WTC11 (cell line): ENCODE measurements around the gene SNAP25. TPM values are rescaled to one million over a fixed set of nuclear protein-coding genes. Genes with fewer than 3 reads are reported as not detected.

ENCODE experiments used
- ATAC-seq: fragments of 200-7000 bp; cut with Tn5 transposase; 2 replicates; pipeline ENCODE4 v1.10.0; 2021; ENCODE audit warnings: mild to moderate bottlenecking, moderate library complexity
- CTCF ChIA-PET: fragments of 300-600 bp; sonication (Branson Sonifier 250); formaldehyde crosslinking; loops from one replicate; lab custom pipeline; 2021; ENCODE audit warnings: antibody characterized with exemption; lab: Charles Lee
- POLR2A ChIA-PET: fragments of 350-600 bp; sonication (Branson Sonifier 250); formaldehyde crosslinking; loops from one replicate; lab custom pipeline; 2021; ENCODE audit warnings: antibody characterized with exemption; lab: Charles Lee
- DNase-seq: peaks from one replicate; pipeline ENCODE4 v3.0.0; 2021; ENCODE audit warnings: low spot score
- H3K27ac Mint-ChIP-seq: 2 replicates; pipeline ENCODE4 v1.8.0; 2021; ENCODE audit warnings: mixed read lengths
- H3K27me3 Mint-ChIP-seq: 2 replicates; pipeline ENCODE4 v1.8.0; 2021; ENCODE audit warnings: low read depth, mild to moderate bottlenecking, moderate library complexity, mixed read lengths
- H3K36me3 Mint-ChIP-seq: 2 replicates; pipeline ENCODE4 v1.8.0; 2021; ENCODE audit warnings: mixed read lengths
- H3K4me1 Mint-ChIP-seq: 2 replicates; pipeline ENCODE4 v1.8.0; 2022; ENCODE audit warnings: mixed read lengths
- H3K4me3 Mint-ChIP-seq: 2 replicates; pipeline ENCODE4 v1.8.0; 2021; ENCODE audit warnings: mild to moderate bottlenecking, moderate library complexity, mixed read lengths
- H3K9me3 Mint-ChIP-seq: 2 replicates; pipeline ENCODE4 v1.8.0; 2021; ENCODE audit warnings: mixed read lengths
- ATF2 ChIP-seq: sonication (generic); formaldehyde crosslinking; IDR thresholded peaks from 2 replicates; pipeline ENCODE4 v1.8.1; 2022; ENCODE audit warnings: low read depth, missing genetic modification reagents, borderline replicate concordance
- CBFB ChIP-seq: sonication (generic); formaldehyde crosslinking; IDR thresholded peaks from 2 replicates; pipeline ENCODE4 v1.8.1; 2022; ENCODE audit warnings: mild to moderate bottlenecking, low read depth, missing genetic modification reagents
- CREB1 ChIP-seq: sonication (generic); formaldehyde crosslinking; IDR thresholded peaks from 2 replicates; pipeline ENCODE4 v1.8.0; 2023; ENCODE audit warnings: mild to moderate bottlenecking, missing genetic modification reagents
- CTCF ChIP-seq: fragments of 200-600 bp; IDR thresholded peaks from 2 replicates; pipeline ENCODE4 v1.8.0; 2022; ENCODE audit warnings: antibody characterized with exemption
- HMGXB4 ChIP-seq: sonication (generic); formaldehyde crosslinking; IDR thresholded peaks from 2 replicates; pipeline ENCODE4 v1.8.1; 2023; ENCODE audit warnings: mild to moderate bottlenecking, moderate library complexity, missing genetic modification reagents
- MYBL2 ChIP-seq: sonication (generic); formaldehyde crosslinking; IDR thresholded peaks from 2 replicates; pipeline ENCODE4 v1.8.1; 2023; ENCODE audit warnings: mild to moderate bottlenecking, moderate library complexity, missing genetic modification reagents
- NR1H2 ChIP-seq: sonication (generic); formaldehyde crosslinking; IDR thresholded peaks from 2 replicates; pipeline ENCODE4 v1.9.0; 2021; ENCODE audit warnings: mild to moderate bottlenecking, moderate library complexity, missing genetic modification reagents
- NR2C2 ChIP-seq: sonication (generic); formaldehyde crosslinking; IDR thresholded peaks from 2 replicates; pipeline ENCODE4 v1.8.0; 2022; ENCODE audit warnings: mild to moderate bottlenecking, missing genetic modification reagents
- OVOL2 ChIP-seq: fragments of 250-450 bp; sonication (Bioruptor Pico); IDR thresholded peaks from 2 replicates; pipeline ENCODE4 v1.9.0; 2021; ENCODE audit warnings: mild to moderate bottlenecking, borderline replicate concordance
- RELA ChIP-seq: sonication (generic); formaldehyde crosslinking; IDR thresholded peaks from 2 replicates; pipeline ENCODE4 v1.8.1; 2022; ENCODE audit warnings: missing genetic modification reagents, mild to moderate bottlenecking, borderline replicate concordance
- SP1 ChIP-seq: sonication (generic); formaldehyde crosslinking; conservative IDR thresholded peaks from 2 replicates; pipeline ENCODE4 v1.8.1; 2022; ENCODE audit warnings: missing genetic modification reagents
- TEAD1 ChIP-seq: sonication (generic); formaldehyde crosslinking; IDR thresholded peaks from 2 replicates; pipeline ENCODE4 v1.8.0; 2022; ENCODE audit warnings: mild to moderate bottlenecking, missing genetic modification reagents
- ZNF232 ChIP-seq: sonication (generic); formaldehyde crosslinking; IDR thresholded peaks from 2 replicates; pipeline ENCODE4 v1.8.0; 2022; ENCODE audit warnings: mild to moderate bottlenecking, missing genetic modification reagents
- ZNF396 ChIP-seq: fragments of 250-450 bp; sonication (Bioruptor Pico); IDR thresholded peaks from 2 replicates; pipeline ENCODE4 v1.8.0; 2021; ENCODE audit warnings: mild to moderate bottlenecking, moderate library complexity, borderline replicate concordance
- ZNF423 ChIP-seq: fragments of 250-450 bp; sonication (Bioruptor Pico); IDR thresholded peaks from 2 replicates; pipeline ENCODE4 v2.1.2; 2022; ENCODE audit warnings: mild to moderate bottlenecking, moderate library complexity
- ZNF671 ChIP-seq: fragments of 250-450 bp; sonication (Bioruptor Pico); IDR thresholded peaks from 2 replicates; pipeline ENCODE4 v1.8.0; 2021; ENCODE audit warnings: mild to moderate bottlenecking
- total RNA-seq: library from RNA; stranded (reverse); gene quantifications from 3 replicates; pipeline ENCODE4 v1.2.3, GENCODE V29; 2021
- TF ChIP-seq, protein P1 (sequence below): sonication (generic); formaldehyde crosslinking; IDR thresholded peaks from 2 replicates; pipeline ENCODE4 v1.8.1; 2023; ENCODE audit warnings: mild to moderate bottlenecking, missing genetic modification reagents
- TF ChIP-seq, protein P2 (sequence below): fragments of 250-450 bp; sonication (Bioruptor Pico); IDR thresholded peaks from 2 replicates; pipeline ENCODE4 v1.9.0; 2021; ENCODE audit warnings: mild to moderate bottlenecking, borderline replicate concordance
- TF ChIP-seq, protein P3 (sequence below): fragments of 250-450 bp; sonication (Bioruptor Pico); conservative IDR thresholded peaks from 2 replicates; pipeline ENCODE4 v1.9.0; 2021; ENCODE audit warnings: mild to moderate bottlenecking

The SNAP25 gene
- total RNA-seq, 1 experiment from 2014 or later: 0.72 TPM

GRCh38 chr20:10344953-10345352 lies 126.3 kb downstream of the SNAP25 start:
- Mint-ChIP-seq H3K36me3 (peaks cover 12% of the 10 kb centered on the region), H3K9me3 (peaks cover 25% of the 10 kb centered on the region), H3K27me3 (no peaks in the 10 kb centered on the region), H3K27ac (no peak overlapping the region), H3K4me1 (peaks cover 4% of the 10 kb centered on the region; the same call in 1 of the 2 replicates)
- CTCF ChIA-PET: no interaction called here
- DNase-seq: no peak
- TF ChIP-seq, protein P1, sequence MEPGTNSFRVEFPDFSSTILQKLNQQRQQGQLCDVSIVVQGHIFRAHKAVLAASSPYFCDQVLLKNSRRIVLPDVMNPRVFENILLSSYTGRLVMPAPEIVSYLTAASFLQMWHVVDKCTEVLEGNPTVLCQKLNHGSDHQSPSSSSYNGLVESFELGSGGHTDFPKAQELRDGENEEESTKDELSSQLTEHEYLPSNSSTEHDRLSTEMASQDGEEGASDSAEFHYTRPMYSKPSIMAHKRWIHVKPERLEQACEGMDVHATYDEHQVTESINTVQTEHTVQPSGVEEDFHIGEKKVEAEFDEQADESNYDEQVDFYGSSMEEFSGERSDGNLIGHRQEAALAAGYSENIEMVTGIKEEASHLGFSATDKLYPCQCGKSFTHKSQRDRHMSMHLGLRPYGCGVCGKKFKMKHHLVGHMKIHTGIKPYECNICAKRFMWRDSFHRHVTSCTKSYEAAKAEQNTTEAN: no peak
- TF ChIP-seq CBFB (no peak), TEAD1 (CRISPR knock-in tag) (no peak), RELA (CRISPR knock-in tag) (no peak), OVOL2 (CRISPR knock-in tag) (no peak), ZNF396 (CRISPR knock-in tag) (no peak), ZNF423 (CRISPR knock-in tag) (no peak)
- TF ChIP-seq, all 79 proteins: peak for 0
- H3K4me3 Mint-ChIP-seq: no peak overlapping the region
- POLR2A ChIA-PET: no interaction called here
- ATAC-seq: no peak

GRCh38 chr20:10347086-10347880 lies 128.7 kb downstream of the SNAP25 start:
- ATAC-seq: no peak
- TF ChIP-seq NR1H2 (no peak), CREB1 (no peak)
- Mint-ChIP-seq H3K4me3 (no peak overlapping the region), H3K27me3 (no peaks in the 10 kb centered on the region; the same call in 1 of the 2 replicates), H3K9me3 (peaks cover 21% of the 10 kb centered on the region), H3K27ac (no peak overlapping the region), H3K36me3 (peaks cover 12% of the 10 kb centered on the region; the same call in 1 of the 2 replicates), H3K4me1 (peaks cover 22% of the 10 kb centered on the region)
- DNase-seq: no peak
- POLR2A ChIA-PET: no interaction called here
- CTCF ChIA-PET: interaction anchor here (0.6 to 1.2 kb wide), 2 partner anchors 300 to 369 kb away, joined by 3 read pairs; no protein-coding TSS in a partner anchor

GRCh38 chr20:10349118-10349517 lies 130.5 kb downstream of the SNAP25 start:
- ChIA-PET POLR2A (no interaction called here), CTCF (no interaction called here)
- DNase-seq (no peak), ATAC-seq (no peak)
- peaks cover 3% of the 10 kb centered on the region; the same call in 1 of the 2 replicates for H3K36me3 Mint-ChIP-seq
- H3K4me3 Mint-ChIP-seq: no peak overlapping the region
- H3K9me3 Mint-ChIP-seq: peaks cover 8% of the 10 kb centered on the region
- H3K27ac Mint-ChIP-seq: no peak overlapping the region
- H3K4me1 Mint-ChIP-seq: peaks cover 35% of the 10 kb centered on the region
- no peaks in the 10 kb centered on the region; the same call in 1 of the 2 replicates for H3K27me3 Mint-ChIP-seq
- TF ChIP-seq, protein P2, sequence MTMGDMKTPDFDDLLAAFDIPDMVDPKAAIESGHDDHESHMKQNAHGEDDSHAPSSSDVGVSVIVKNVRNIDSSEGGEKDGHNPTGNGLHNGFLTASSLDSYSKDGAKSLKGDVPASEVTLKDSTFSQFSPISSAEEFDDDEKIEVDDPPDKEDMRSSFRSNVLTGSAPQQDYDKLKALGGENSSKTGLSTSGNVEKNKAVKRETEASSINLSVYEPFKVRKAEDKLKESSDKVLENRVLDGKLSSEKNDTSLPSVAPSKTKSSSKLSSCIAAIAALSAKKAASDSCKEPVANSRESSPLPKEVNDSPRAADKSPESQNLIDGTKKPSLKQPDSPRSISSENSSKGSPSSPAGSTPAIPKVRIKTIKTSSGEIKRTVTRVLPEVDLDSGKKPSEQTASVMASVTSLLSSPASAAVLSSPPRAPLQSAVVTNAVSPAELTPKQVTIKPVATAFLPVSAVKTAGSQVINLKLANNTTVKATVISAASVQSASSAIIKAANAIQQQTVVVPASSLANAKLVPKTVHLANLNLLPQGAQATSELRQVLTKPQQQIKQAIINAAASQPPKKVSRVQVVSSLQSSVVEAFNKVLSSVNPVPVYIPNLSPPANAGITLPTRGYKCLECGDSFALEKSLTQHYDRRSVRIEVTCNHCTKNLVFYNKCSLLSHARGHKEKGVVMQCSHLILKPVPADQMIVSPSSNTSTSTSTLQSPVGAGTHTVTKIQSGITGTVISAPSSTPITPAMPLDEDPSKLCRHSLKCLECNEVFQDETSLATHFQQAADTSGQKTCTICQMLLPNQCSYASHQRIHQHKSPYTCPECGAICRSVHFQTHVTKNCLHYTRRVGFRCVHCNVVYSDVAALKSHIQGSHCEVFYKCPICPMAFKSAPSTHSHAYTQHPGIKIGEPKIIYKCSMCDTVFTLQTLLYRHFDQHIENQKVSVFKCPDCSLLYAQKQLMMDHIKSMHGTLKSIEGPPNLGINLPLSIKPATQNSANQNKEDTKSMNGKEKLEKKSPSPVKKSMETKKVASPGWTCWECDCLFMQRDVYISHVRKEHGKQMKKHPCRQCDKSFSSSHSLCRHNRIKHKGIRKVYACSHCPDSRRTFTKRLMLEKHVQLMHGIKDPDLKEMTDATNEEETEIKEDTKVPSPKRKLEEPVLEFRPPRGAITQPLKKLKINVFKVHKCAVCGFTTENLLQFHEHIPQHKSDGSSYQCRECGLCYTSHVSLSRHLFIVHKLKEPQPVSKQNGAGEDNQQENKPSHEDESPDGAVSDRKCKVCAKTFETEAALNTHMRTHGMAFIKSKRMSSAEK (CRISPR knock-in tag): no peak
- TF ChIP-seq ATF2 (CRISPR knock-in tag) (no peak), ZNF671 (no peak), SP1 (CRISPR knock-in tag) (no peak), ZNF232 (CRISPR knock-in tag) (no peak), MYBL2 (CRISPR knock-in tag) (no peak), NR2C2 (CRISPR knock-in tag) (no peak), HMGXB4 (CRISPR knock-in tag) (no peak), CTCF (no peak)
- TF ChIP-seq, protein P3, sequence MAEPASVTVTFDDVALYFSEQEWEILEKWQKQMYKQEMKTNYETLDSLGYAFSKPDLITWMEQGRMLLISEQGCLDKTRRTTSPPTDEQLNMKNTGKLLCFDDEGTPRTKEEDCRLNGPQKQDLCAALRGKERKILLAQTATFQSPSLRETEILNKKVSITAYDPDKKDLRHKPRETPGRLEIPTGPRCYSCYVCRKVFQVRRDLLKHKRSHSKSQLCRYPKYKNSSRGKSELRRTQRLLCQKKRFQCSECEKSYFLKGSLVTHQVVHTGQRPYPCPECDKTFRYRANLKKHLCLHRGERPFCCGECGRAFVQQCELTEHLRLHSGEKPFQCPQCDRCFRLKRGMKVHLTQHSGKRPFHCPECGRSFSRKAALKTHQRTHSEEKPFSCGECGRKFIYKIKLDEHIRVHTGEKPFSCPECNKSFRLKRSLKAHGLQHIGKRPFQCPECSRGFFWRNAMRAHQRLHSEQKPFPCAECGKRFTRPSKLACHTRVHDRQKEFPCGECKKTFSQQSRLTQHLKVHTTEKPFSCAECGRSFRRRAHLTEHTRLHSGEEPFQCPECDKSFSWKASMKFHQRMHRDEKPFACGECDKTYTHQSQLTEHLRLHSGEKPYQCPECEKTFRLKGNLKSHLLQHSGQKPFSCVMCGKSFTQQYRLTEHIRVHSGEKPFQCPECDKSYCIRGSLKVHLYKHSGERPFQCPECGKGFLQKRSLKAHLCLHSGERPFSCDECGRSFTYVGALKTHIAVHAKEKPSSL (CRISPR knock-in tag): no peak
